GM23338 (cell line): Measurements from ENCODE around the gene MYG1. TPM values are rescaled to one million over a fixed set of nuclear protein-coding genes. Genes with fewer than 3 reads are reported as not detected.

Experiments
- EZH2phosphoT487 ChIP-seq: fragments of 200-600 bp; sonication (generic); IDR thresholded peaks from one replicate; pipeline ENCODE4 v1.8.1; 2018; ENCODE audit warnings: antibody characterized with exemption; ENCODE audit not compliant: unreplicated experiment
- STAT1 ChIP-seq: IDR thresholded peaks from one replicate; pipeline ENCODE4 v1.6.1; 2016; ENCODE audit warnings: antibody characterized with exemption; ENCODE audit not compliant: unreplicated experiment
- polyA plus RNA-seq: library from polyadenylated mRNA; unstranded; fragments of >200 nt; fragmentation: Nextera tagmentation; extraction: Ambion mirVana; gene quantifications from 2 replicates; pipeline ENCODE4 v1.2.1, GENCODE V29; 2016
- total RNA-seq: library from RNA; depleted of rRNA; stranded (reverse); fragments of >200 nt; shearing (Covaris generic); gene quantifications from 2 replicates; pipeline ENCODE4 v1.2.3, GENCODE V29; 2014
- TF ChIP-seq, protein P1 (sequence below): fragments of 250-450 bp; sonication (Bioruptor Pico); IDR thresholded peaks from 2 replicates; pipeline ENCODE4 v1.5.0; 2020; ENCODE audit warnings: mild to moderate bottlenecking, moderate library complexity
- TF ChIP-seq, protein P2 (sequence below), 2 experiments: fragments of 200-600 bp in 1 of 2; sonication (generic) in 1 of 2; conservative IDR thresholded peaks; 2 replicates each; pipeline versions ENCODE4 v1.5.1 to v1.6.1; 2016 to 2017; ENCODE audit warnings: antibody characterized with exemption in 2 of 2, low read depth in 2 of 2, mild to moderate bottlenecking in 2 of 2, moderate library complexity in 1 of 2
- TF ChIP-seq, protein P3 (sequence below): IDR thresholded peaks from one replicate; pipeline ENCODE4 v1.6.1; 2018; ENCODE audit warnings: antibody characterized with exemption; ENCODE audit not compliant: unreplicated experiment

MYG1 gene
- total and polyA plus RNA-seq, 2 experiments from 2014 or later: 66.5 to 94.2 TPM

DNA sequence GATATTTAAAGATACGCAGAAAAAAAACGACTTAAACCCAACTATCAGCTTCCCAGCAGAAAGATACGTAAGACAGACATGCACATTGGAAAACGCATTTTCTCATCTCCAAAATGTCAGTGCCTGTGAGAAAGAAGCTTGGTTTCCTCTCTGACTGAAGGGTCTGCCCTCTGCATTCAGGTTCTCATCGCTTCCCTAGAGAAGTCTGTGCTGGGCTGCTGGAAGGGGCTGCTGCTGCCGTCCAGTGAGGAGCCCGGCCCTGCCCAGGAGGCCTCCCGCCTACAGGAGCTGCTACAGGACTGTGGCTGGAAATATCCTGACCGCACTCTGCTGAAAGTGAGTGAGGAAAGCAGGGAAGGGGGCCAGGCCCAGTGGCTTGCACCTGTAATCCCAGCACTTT lies 8.8 kb upstream of the MYG1 start (continued):
- TF ChIP-seq, protein P1, sequence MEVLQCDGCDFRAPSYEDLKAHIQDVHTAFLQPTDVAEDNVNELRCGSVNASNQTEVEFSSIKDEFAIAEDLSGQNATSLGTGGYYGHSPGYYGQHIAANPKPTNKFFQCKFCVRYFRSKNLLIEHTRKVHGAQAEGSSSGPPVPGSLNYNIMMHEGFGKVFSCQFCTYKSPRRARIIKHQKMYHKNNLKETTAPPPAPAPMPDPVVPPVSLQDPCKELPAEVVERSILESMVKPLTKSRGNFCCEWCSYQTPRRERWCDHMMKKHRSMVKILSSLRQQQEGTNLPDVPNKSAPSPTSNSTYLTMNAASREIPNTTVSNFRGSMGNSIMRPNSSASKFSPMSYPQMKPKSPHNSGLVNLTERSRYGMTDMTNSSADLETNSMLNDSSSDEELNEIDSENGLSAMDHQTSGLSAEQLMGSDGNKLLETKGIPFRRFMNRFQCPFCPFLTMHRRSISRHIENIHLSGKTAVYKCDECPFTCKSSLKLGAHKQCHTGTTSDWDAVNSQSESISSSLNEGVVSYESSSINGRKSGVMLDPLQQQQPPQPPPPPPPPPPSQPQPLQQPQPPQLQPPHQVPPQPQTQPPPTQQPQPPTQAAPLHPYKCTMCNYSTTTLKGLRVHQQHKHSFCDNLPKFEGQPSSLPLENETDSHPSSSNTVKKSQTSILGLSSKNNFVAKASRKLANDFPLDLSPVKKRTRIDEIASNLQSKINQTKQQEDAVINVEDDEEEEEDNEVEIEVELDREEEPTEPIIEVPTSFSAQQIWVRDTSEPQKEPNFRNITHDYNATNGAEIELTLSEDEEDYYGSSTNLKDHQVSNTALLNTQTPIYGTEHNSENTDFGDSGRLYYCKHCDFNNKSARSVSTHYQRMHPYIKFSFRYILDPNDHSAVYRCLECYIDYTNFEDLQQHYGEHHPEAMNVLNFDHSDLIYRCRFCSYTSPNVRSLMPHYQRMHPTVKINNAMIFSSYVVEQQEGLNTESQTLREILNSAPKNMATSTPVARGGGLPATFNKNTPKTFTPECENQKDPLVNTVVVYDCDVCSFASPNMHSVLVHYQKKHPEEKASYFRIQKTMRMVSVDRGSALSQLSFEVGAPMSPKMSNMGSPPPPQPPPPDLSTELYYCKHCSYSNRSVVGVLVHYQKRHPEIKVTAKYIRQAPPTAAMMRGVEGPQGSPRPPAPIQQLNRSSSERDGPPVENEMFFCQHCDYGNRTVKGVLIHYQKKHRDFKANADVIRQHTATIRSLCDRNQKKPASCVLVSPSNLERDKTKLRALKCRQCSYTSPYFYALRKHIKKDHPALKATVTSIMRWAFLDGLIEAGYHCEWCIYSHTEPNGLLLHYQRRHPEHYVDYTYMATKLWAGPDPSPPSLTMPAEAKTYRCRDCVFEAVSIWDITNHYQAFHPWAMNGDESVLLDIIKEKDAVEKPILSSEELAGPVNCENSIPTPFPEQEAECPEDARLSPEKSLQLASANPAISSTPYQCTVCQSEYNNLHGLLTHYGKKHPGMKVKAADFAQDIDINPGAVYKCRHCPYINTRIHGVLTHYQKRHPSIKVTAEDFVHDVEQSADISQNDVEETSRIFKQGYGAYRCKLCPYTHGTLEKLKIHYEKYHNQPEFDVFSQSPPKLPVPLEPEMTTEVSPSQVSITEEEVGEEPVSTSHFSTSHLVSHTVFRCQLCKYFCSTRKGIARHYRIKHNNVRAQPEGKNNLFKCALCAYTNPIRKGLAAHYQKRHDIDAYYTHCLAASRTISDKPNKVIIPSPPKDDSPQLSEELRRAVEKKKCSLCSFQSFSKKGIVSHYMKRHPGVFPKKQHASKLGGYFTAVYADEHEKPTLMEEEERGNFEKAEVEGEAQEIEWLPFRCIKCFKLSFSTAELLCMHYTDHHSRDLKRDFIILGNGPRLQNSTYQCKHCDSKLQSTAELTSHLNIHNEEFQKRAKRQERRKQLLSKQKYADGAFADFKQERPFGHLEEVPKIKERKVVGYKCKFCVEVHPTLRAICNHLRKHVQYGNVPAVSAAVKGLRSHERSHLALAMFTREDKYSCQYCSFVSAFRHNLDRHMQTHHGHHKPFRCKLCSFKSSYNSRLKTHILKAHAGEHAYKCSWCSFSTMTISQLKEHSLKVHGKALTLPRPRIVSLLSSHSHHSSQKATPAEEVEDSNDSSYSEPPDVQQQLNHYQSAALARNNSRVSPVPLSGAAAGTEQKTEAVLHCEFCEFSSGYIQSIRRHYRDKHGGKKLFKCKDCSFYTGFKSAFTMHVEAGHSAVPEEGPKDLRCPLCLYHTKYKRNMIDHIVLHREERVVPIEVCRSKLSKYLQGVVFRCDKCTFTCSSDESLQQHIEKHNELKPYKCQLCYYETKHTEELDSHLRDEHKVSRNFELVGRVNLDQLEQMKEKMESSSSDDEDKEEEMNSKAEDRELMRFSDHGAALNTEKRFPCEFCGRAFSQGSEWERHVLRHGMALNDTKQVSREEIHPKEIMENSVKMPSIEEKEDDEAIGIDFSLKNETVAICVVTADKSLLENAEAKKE (CRISPR knock-in tag): no peak
- TF ChIP-seq EZH2phosphoT487 (no peak), STAT1 (no peak)
- TF ChIP-seq, protein P2, sequence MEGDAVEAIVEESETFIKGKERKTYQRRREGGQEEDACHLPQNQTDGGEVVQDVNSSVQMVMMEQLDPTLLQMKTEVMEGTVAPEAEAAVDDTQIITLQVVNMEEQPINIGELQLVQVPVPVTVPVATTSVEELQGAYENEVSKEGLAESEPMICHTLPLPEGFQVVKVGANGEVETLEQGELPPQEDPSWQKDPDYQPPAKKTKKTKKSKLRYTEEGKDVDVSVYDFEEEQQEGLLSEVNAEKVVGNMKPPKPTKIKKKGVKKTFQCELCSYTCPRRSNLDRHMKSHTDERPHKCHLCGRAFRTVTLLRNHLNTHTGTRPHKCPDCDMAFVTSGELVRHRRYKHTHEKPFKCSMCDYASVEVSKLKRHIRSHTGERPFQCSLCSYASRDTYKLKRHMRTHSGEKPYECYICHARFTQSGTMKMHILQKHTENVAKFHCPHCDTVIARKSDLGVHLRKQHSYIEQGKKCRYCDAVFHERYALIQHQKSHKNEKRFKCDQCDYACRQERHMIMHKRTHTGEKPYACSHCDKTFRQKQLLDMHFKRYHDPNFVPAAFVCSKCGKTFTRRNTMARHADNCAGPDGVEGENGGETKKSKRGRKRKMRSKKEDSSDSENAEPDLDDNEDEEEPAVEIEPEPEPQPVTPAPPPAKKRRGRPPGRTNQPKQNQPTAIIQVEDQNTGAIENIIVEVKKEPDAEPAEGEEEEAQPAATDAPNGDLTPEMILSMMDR (conservative IDR thresholded peaks at IDR 0.05; ENCODE audit: low read depth in 2 of 2): no peak
- TF ChIP-seq, protein P3, sequence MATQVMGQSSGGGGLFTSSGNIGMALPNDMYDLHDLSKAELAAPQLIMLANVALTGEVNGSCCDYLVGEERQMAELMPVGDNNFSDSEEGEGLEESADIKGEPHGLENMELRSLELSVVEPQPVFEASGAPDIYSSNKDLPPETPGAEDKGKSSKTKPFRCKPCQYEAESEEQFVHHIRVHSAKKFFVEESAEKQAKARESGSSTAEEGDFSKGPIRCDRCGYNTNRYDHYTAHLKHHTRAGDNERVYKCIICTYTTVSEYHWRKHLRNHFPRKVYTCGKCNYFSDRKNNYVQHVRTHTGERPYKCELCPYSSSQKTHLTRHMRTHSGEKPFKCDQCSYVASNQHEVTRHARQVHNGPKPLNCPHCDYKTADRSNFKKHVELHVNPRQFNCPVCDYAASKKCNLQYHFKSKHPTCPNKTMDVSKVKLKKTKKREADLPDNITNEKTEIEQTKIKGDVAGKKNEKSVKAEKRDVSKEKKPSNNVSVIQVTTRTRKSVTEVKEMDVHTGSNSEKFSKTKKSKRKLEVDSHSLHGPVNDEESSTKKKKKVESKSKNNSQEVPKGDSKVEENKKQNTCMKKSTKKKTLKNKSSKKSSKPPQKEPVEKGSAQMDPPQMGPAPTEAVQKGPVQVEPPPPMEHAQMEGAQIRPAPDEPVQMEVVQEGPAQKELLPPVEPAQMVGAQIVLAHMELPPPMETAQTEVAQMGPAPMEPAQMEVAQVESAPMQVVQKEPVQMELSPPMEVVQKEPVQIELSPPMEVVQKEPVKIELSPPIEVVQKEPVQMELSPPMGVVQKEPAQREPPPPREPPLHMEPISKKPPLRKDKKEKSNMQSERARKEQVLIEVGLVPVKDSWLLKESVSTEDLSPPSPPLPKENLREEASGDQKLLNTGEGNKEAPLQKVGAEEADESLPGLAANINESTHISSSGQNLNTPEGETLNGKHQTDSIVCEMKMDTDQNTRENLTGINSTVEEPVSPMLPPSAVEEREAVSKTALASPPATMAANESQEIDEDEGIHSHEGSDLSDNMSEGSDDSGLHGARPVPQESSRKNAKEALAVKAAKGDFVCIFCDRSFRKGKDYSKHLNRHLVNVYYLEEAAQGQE: no peak
